G401 (cell line): ENCODE data around the gene COL16A1. TPM values are rescaled to one million over a fixed set of nuclear protein-coding genes. Genes with fewer than 3 reads are reported as not detected.
A peak's percentile ranks its signal among the peaks of the same experiment; 100 is the strongest.

Experiments
- DNase-seq: peaks from one replicate; pipeline ENCODE4 v3.0.0-alpha.2; 2015; ENCODE audit warnings: low spot score
- in situ Hi-C: cut with HindIII; loops from 2 replicates; pipeline ENCODE4 v1.10.0; 2016; ENCODE audit warnings: low sequenced_read_pairs, mixed read lengths
- total RNA-seq: library from RNA; depleted of rRNA; stranded (reverse); fragments of >200 nt; shearing (Covaris generic); gene quantifications from 2 replicates; pipeline ENCODE4 v1.2.3, GENCODE V29; 2014

The COL16A1 gene
- total RNA-seq, 1 experiment from 2014 or later, result 50.5 TPM

GRCh38 chr1:31693231-31693630 lies 10.6 kb downstream of the COL16A1 start:
- in situ Hi-C loops, result no loop called here
- DNase-seq, result no peak

- in situ Hi-C loops, result no loop called here
- DNase-seq, result no peak
These were observed 11.9 kb downstream of the COL16A1 start for GRCh38 chr1:31691951-31692350.

GRCh38 chr1:31691446-31691845 lies 12.4 kb downstream of the COL16A1 start:
- in situ Hi-C loops, result no loop called here
- no peak for DNase-seq

- in situ Hi-C loops, result no loop called here
- DNase-seq, result no peak
These were observed 12.9 kb downstream of the COL16A1 start for GRCh38 chr1:31690921-31691320.

- DNase-seq, result no peak
- in situ Hi-C loops, result no loop called here
These were observed 14.0 kb downstream of the COL16A1 start for GRCh38 chr1:31689854-31690253.

- in situ Hi-C loops, result no loop called here
- DNase-seq, result no peak
These were observed 14.4 kb downstream of the COL16A1 start for GRCh38 chr1:31689379-31689778.

- in situ Hi-C loops, result no loop called here
These were observed 15.4 kb downstream of the COL16A1 start for GRCh38 chr1:31688233-31688918.

GRCh38 chr1:31687601-31688000 lies 16.2 kb downstream of the COL16A1 start:
- no peak for DNase-seq
- in situ Hi-C loops, result no loop called here

More at GRCh38 chr1:31688233-31688918, 15.4 kb downstream of the COL16A1 start:
- DNase-seq, result no peak

GRCh38 chr1:31685795-31686194 lies 18.0 kb downstream of the COL16A1 start:
- in situ Hi-C loops, result no loop called here
- DNase-seq, result no peak

- in situ Hi-C loops, result no loop called here
- no peak for DNase-seq
These were observed 19.8 kb downstream of the COL16A1 start for GRCh38 chr1:31683997-31684396.

GRCh38 chr1:31681415-31681814 lies 22.4 kb downstream of the COL16A1 start:
- DNase-seq, result no peak
- in situ Hi-C loops, result no loop called here

GRCh38 chr1:31679676-31680230 lies 24.1 kb downstream of the COL16A1 start:
- no peak for DNase-seq

GRCh38 chr1:31679091-31679490 lies 24.7 kb downstream of the COL16A1 start:
- no peak for DNase-seq
- in situ Hi-C loops, result no loop called here

More at GRCh38 chr1:31679676-31680230, 24.1 kb downstream of the COL16A1 start:
- in situ Hi-C loops, result no loop called here

GRCh38 chr1:31678681-31679080 lies 25.1 kb downstream of the COL16A1 start:
- in situ Hi-C loops, result no loop called here
- no peak for DNase-seq

GRCh38 chr1:31677949-31678348 lies 25.9 kb downstream of the COL16A1 start:
- in situ Hi-C loops, result no loop called here
- DNase-seq, result no peak

GRCh38 chr1:31677401-31677800 lies 26.4 kb downstream of the COL16A1 start:
- DNase-seq, result no peak
- in situ Hi-C loops, result no loop called here

- in situ Hi-C loops, result no loop called here
- DNase-seq, result no peak
These were observed 28.1 kb downstream of the COL16A1 start for GRCh38 chr1:31675756-31676155.

GRCh38 chr1:31675161-31675560 lies 28.7 kb downstream of the COL16A1 start:
- in situ Hi-C loops, result no loop called here
- DNase-seq, result peak; percentile 42

GRCh38 chr1:31674626-31675025 lies 29.2 kb downstream of the COL16A1 start:
- in situ Hi-C loops, result no loop called here
- no peak for DNase-seq

- in situ Hi-C loops, result no loop called here
- no peak for DNase-seq
These were observed 30.4 kb downstream of the COL16A1 start for GRCh38 chr1:31673433-31673832.

- in situ Hi-C loops, result no loop called here
- DNase-seq, result peak; percentile 87
These were observed 30.8 kb downstream of the COL16A1 start for GRCh38 chr1:31672986-31673385.
